Right lobe of liver (tissue), 4 donors: ENCODE data around the gene CPHXL.

Source experiments
- POLR2A ChIP-seq: fragments of 450-650 bp; IDR thresholded peaks from one replicate; pipeline ENCODE4 v1.6.1; 2017; ENCODE audit warnings: antibody characterized with exemption, mild to moderate bottlenecking
- TF ChIP-seq, protein P1 (sequence below), 4 donors: fragments of 200-600 bp in 3 of 4; fragments of 450-650 bp in 1 of 4; IDR thresholded peaks; one replicate each; pipeline versions ENCODE4 v1.5.1 to v1.8.0; 2016 to 2022; ENCODE audit warnings: antibody characterized with exemption in 4 of 4, mild to moderate bottlenecking in 2 of 4
- donor health status: DM: no; HTN: no; CAD: no.
- donor health status: DM: no; HTN: no; CAD: no.
- donor health status: DM: no; HTN: yes; CAD: no.

DNA sequence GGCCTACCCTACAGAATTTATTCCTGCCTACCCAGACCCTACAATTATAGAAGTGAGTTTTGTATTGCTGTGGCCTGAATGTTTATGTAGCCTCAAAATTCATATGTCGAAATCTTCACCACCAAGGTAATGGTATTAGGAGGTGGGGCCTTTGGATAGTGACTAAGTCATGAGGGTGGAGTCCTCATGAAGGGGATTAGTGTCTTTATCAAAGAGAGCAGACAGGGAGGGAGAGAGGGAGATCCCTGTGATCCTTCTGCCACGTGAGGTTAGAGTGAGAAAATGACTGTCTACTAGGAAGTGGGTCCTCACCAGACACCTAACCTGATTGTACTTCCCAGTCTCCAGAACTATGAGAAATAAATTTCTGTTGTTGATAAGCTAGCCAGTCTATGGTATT, 24.0 kb downstream of the CPHXL start:
- TF ChIP-seq, protein P1, sequence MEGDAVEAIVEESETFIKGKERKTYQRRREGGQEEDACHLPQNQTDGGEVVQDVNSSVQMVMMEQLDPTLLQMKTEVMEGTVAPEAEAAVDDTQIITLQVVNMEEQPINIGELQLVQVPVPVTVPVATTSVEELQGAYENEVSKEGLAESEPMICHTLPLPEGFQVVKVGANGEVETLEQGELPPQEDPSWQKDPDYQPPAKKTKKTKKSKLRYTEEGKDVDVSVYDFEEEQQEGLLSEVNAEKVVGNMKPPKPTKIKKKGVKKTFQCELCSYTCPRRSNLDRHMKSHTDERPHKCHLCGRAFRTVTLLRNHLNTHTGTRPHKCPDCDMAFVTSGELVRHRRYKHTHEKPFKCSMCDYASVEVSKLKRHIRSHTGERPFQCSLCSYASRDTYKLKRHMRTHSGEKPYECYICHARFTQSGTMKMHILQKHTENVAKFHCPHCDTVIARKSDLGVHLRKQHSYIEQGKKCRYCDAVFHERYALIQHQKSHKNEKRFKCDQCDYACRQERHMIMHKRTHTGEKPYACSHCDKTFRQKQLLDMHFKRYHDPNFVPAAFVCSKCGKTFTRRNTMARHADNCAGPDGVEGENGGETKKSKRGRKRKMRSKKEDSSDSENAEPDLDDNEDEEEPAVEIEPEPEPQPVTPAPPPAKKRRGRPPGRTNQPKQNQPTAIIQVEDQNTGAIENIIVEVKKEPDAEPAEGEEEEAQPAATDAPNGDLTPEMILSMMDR (IDR thresholded peaks at IDR 0.05): no peak
- TF ChIP-seq POLR2A: no peak
